Astrocyte of the spinal cord (primary cell): Measurements from ENCODE around the gene C1orf35.
"Not testable (repeated sequence)": the region's sequence is repeated elsewhere in the genome, so short reads cannot be mapped to it uniquely, and the experiment has no call there.

Experiments used
- DNase-seq: peaks from one replicate; pipeline ENCODE4 v3.0.0; 2011; ENCODE audit warnings: low read depth, low spot score
- H3K4me3 ChIP-seq: 2 replicates; pipeline ENCODE4 v1.5.1; 2011; ENCODE audit warnings: low read depth, mild to moderate bottlenecking, low read length, moderate library complexity
- CTCF ChIP-seq: IDR thresholded peaks from 2 replicates; pipeline ENCODE4 v1.5.1; 2012; ENCODE audit warnings: low read depth, mild to moderate bottlenecking, low read length, inconsistent platforms
- in situ Hi-C: cut with HindIII; loops from 2 replicates; pipeline ENCODE4 v1.10.0; 2017; ENCODE audit warnings: low sequenced_read_pairs

Gene C1orf35

DNA sequence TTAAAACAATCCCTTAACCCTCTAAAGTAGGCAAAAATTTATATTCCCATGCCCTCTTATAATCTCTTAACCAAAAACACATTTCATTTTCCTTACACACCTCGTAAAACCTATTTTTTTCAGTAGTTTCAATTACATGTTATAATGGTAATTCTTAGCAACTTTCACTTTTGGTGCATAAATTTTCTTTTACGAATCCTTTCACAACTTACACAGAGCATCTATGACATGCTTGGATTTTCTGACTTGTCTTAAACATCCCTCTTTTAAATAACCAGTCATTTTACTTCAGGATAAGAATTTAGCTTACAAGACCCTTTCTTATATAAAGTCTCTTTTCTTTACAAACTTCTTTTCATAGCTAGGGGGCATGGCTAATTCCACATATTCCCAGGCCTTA, 14.9 kb upstream of the C1orf35 start:
- in situ Hi-C loops, result no loop called here
- no peak for TF ChIP-seq CTCF
- DNase-seq, result no peak
- no peak overlapping the region for H3K4me3 ChIP-seq

GRCh38 chr1:228117335-228117734, 14.2 kb upstream of the C1orf35 start:
- in situ Hi-C loops, result no loop called here
- no peak overlapping the region for H3K4me3 ChIP-seq
- no peak for TF ChIP-seq CTCF
- no peak for DNase-seq

DNA sequence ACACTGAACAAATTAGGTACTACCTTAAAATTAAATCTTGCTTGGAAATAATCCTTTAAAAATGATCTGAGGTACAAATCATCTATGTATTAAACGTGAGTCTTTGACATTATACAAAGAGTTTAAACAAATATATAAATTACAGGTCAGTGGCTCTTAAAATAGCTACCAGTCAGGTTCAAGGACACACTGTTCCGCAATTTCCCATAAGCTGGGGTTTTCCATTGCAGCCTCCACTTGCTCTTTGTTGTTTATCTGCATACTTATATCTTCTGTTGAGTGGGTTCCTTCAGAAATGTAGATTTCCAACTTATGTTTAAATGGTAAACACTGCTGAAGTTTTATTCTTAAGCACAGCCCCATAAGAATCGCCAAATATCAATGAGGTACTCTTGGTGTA, 11.7 kb upstream of the C1orf35 start:
- in situ Hi-C loops, result no loop called here
- TF ChIP-seq CTCF, result no peak
- H3K4me3 ChIP-seq, result no peak overlapping the region
- no peak for DNase-seq

DNA sequence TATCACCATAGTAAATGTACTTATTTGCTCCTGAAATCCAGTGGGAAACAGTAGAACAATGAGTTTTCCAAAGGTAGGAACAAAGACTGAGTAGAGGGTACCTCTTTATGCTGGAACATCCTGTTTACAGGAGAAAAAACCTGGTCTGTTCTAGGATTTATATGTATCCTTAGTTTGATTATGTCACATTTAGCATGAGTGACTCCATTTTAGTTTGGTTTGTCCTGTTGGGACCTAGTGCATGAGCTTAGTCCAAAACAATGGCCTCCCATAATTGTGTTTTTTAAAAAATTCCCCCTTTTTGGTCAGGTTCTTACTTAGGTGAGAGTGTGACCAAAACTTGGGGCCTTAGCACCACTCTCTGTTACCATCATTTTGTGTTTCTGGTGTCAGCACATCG, 9.5 kb upstream of the C1orf35 start:
- no peak for DNase-seq
- in situ Hi-C loops, result no loop called here
- no peak overlapping the region for H3K4me3 ChIP-seq
- TF ChIP-seq CTCF, result no peak

DNA sequence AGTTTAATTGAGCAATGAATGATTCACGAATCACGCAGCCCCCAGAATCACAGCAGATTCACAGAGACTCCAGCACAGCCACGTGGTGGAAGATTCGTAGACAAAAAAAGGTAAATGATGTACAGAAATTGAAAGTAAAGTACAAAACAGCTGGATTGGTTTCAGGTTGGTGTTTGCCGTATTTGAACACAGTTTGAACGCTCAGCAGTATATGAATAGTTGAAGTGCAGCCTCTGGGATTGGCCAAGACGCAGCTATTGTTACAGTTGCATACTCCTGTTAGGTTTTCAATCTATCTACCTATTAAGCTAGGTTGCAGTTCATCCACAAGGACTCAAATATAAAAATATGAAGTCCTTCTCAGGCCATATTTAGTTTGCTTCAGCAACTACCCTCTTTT, 9.0 kb upstream of the C1orf35 start:
- no peak for DNase-seq
- TF ChIP-seq CTCF, result no peak
- in situ Hi-C loops, result no loop called here
- H3K4me3 ChIP-seq, result no peak overlapping the region

GRCh38 chr1:228111315-228111714, 8.2 kb upstream of the C1orf35 start:
- DNase-seq, H3K4me3 ChIP-seq, in situ Hi-C loops: not testable (repeated sequence)

DNA sequence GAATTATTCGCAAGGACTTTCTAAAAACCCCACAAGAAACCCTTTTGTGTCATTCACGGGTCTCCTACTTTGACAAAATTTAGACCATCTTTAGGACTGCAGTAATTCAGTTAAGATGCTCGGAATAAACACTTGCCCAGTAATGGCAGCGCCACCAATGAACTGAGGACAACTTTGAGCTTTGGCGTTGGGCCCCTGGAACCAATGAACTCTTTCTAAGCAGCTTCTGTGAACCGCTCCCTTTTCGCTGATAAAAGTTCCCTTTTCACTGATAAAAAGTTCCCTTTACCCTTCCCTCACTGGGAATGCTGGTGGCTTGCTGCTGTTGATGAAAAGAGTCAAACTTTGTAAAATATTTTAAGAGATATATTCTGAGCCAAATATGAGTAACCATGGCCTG, 7.4 kb upstream of the C1orf35 start:
- no peak overlapping the region for H3K4me3 ChIP-seq
- in situ Hi-C loops, result no loop called here
- DNase-seq, result no peak
- no peak for TF ChIP-seq CTCF
